Measurements from ENCODE around the gene ECSCR.
"Not testable (repeated sequence)": the region's sequence is repeated elsewhere in the genome, so short reads cannot be mapped to it uniquely, and the experiment has no call there.

ECSCR gene

GRCh38 chr5:139410121-139410992 lies 52.2 kb downstream of the ECSCR start:
- FAIRE-seq, result no peak

GRCh38 chr5:139409116-139409515 lies 53.4 kb downstream of the ECSCR start:
- not testable (repeated sequence) for FAIRE-seq

GRCh38 chr5:139408191-139408590 lies 54.4 kb downstream of the ECSCR start:
- FAIRE-seq, result no peak

- FAIRE-seq, result no peak
These were observed 55.0 kb downstream of the ECSCR start for GRCh38 chr5:139407517-139407916.

GRCh38 chr5:139406963-139407362 lies 55.6 kb downstream of the ECSCR start:
- FAIRE-seq, result no peak

- FAIRE-seq, result no peak
These were observed 58.1 kb downstream of the ECSCR start for GRCh38 chr5:139404484-139404840.

GRCh38 chr5:139403787-139404483 lies 58.6 kb downstream of the ECSCR start, which contains the start of gene SPATA24:
Gene SPATA24 (minus strand): TSS chr5:139404089. CDS start chr5:139404060, 29 bp downstream.
- FAIRE-seq, result no peak

GRCh38 chr5:139403418-139403786 lies 59.1 kb downstream of the ECSCR start:
- FAIRE-seq, result no peak

GRCh38 chr5:139402561-139403158 lies 59.9 kb downstream of the ECSCR start:
- FAIRE-seq, result no peak

- no peak for FAIRE-seq
These were observed 61.0 kb downstream of the ECSCR start for GRCh38 chr5:139401546-139401945.

GRCh38 chr5:139399501-139400121 lies 62.9 kb downstream of the ECSCR start:
- FAIRE-seq, result no peak
